ENCODE measurements around the gene SLC6A3.

- TF ChIP-seq CTCF (conservative IDR thresholded peaks at IDR 0.05 in 1 of 2, IDR thresholded peaks at IDR 0.05 in 1 of 2; ENCODE audit: low read depth in 1 of 2, low read length in 2 of 2) (no peak), EZH2 (IDR thresholded peaks at IDR 0.05; ENCODE audit: low read length, missing control alignments) (no peak)
Measured at GRCh38 chr5:1368756-1369155, 76.5 kb downstream of the SLC6A3 start.

Data from fibroblast of lung (primary cell).